ENCODE data around the gene FAHD1.

FAHD1 gene

DNA sequence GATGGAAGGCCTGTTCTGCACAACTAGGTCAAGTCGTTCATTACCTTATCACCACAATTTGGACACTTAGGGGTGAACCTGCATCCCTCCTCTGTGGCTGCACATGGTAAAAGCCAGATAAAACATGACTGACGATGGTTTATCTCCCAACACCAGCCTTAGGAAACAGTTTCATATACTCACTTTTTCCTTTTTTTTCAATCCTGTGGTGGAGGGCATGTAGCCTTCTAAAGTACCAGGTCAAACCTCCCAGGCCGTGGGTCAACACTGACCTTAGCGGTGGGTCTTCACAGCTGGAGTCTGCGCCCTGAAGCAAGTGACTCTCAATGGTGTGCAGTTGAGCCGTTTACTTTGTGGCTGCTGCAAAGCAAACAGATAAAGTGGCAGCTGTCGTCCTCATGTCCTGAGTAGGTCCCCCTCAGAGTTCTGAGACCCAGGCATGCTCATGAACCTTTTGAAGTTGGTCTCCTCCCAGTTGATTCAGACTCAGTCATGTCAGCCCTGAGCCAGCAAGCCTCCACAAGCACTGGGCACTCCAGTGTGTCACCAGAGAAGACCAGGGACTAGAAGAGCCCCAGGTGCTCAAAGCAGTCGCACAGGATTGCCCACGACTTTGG is 5.9 kb downstream of the FAHD1 start:
- no peaks in the 10 kb centered on the region for H3K9me3 ChIP-seq (ENCODE audit: insufficient read depth, low read length, severe bottlenecking)
- peaks cover 12% of the 10 kb centered on the region; the same call in 1 of the 2 replicates for H3K36me3 ChIP-seq (ENCODE audit: insufficient read depth, low read length)
- H3K79me2 ChIP-seq (ENCODE audit: insufficient read depth, low read length), result peaks cover 13% of the 10 kb centered on the region
- H2AFZ ChIP-seq (ENCODE audit: low read depth, low read length), result no peak overlapping the region
- no peak overlapping the region for H3K9ac ChIP-seq (ENCODE audit: low read depth, low read length)
- H3K4me2 ChIP-seq (ENCODE audit: insufficient read depth, low read length), result no peak overlapping the region
- no peaks in the 10 kb centered on the region for H3K27me3 ChIP-seq (ENCODE audit: insufficient read depth, low read length, poor library complexity)
- peaks cover 2% of the 10 kb centered on the region; the same call in 1 of the 2 replicates for H4K20me1 ChIP-seq (ENCODE audit: insufficient read depth, low read length)
- DNase-seq (no peak), ATAC-seq (ENCODE audit: insufficient read depth, low read depth) (no peak)
- H3K4me3 ChIP-seq (ENCODE audit: low read depth in 1 of 2, low read length in 2 of 2), result no peak overlapping the region
- H3K27ac ChIP-seq (ENCODE audit: low read length), result no peak overlapping the region
- peaks cover 21% of the 10 kb centered on the region for H3K4me1 ChIP-seq (ENCODE audit: insufficient read depth, low read length)
- TF ChIP-seq EZH2 (IDR thresholded peaks at IDR 0.05; ENCODE audit: borderline replicate concordance, low read depth, low read length, severe bottlenecking), result no peak
- TF ChIP-seq, protein P1, sequence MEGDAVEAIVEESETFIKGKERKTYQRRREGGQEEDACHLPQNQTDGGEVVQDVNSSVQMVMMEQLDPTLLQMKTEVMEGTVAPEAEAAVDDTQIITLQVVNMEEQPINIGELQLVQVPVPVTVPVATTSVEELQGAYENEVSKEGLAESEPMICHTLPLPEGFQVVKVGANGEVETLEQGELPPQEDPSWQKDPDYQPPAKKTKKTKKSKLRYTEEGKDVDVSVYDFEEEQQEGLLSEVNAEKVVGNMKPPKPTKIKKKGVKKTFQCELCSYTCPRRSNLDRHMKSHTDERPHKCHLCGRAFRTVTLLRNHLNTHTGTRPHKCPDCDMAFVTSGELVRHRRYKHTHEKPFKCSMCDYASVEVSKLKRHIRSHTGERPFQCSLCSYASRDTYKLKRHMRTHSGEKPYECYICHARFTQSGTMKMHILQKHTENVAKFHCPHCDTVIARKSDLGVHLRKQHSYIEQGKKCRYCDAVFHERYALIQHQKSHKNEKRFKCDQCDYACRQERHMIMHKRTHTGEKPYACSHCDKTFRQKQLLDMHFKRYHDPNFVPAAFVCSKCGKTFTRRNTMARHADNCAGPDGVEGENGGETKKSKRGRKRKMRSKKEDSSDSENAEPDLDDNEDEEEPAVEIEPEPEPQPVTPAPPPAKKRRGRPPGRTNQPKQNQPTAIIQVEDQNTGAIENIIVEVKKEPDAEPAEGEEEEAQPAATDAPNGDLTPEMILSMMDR (IDR thresholded peaks at IDR 0.05; ENCODE audit: borderline replicate concordance, extremely low read depth, low read length, poor library complexity, severe bottlenecking), result no peak

DNA sequence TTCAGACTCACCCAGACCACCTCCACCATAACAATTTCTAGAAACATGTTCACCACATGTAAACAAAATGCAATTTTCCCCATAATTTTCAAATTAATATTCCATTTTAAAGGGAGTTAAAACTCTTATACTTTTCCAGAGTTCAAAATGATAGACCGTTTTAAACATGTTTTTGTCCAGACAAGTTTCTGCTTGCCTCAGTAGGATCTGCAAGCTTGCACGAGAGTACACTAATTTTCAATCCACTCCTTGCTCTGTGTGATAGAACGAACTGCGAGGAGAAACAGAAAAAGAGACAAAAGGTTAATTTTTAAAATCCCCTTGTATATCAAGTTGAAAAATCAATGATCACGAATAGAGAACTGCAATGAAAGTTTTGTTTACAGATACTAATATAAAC is 7.1 kb downstream of the FAHD1 start:
- Histone ChIP-seq H3K27ac (ENCODE audit: low read length) (no peak overlapping the region), H3K4me1 (ENCODE audit: insufficient read depth, low read length) (peaks cover 10% of the 10 kb centered on the region), H3K9ac (ENCODE audit: low read depth, low read length) (no peak overlapping the region), H3K4me2 (ENCODE audit: insufficient read depth, low read length) (no peak overlapping the region), H3K4me3 (ENCODE audit: low read depth in 1 of 2, low read length in 2 of 2) (no peak overlapping the region), H3K36me3 (ENCODE audit: insufficient read depth, low read length) (peaks cover 11% of the 10 kb centered on the region; the same call in 1 of the 2 replicates), H4K20me1 (ENCODE audit: insufficient read depth, low read length) (peaks cover 2% of the 10 kb centered on the region; the same call in 1 of the 2 replicates), H3K27me3 (ENCODE audit: insufficient read depth, low read length, poor library complexity) (no peaks in the 10 kb centered on the region), H3K9me3 (ENCODE audit: insufficient read depth, low read length, severe bottlenecking) (no peaks in the 10 kb centered on the region), H3K79me2 (ENCODE audit: insufficient read depth, low read length) (peaks cover 3% of the 10 kb centered on the region; the same call in 1 of the 2 replicates), H2AFZ (ENCODE audit: low read depth, low read length) (no peak overlapping the region)
- no peak for DNase-seq
- TF ChIP-seq EZH2 (IDR thresholded peaks at IDR 0.05; ENCODE audit: borderline replicate concordance, low read depth, low read length, severe bottlenecking), result no peak
- TF ChIP-seq, protein P1 (IDR thresholded peaks at IDR 0.05; ENCODE audit: borderline replicate concordance, extremely low read depth, low read length, poor library complexity, severe bottlenecking), result no peak
- ATAC-seq (ENCODE audit: insufficient read depth, low read depth), result no peak

DNA sequence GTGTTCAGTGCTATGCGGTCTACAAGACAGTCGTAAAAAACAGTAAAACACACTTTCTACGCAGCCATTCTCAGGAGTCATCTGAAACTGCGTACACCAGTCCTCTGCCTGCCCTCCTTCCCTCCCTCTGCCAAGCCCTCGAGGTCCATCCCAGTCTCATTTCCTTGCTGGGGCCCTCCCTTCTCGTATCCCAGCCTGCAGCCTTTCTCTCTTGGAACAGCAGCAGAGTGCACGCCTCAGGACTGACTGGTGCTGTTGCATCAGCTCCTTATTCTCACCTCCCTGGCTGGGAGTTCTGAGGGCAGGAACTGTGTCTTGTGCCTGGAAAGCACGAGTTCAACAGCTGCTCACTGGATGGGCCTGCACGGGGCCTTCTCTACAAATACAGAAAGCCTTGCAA is 12.5 kb downstream of the FAHD1 start:
- no peaks in the 10 kb centered on the region for H3K79me2 ChIP-seq (ENCODE audit: insufficient read depth, low read length)
- no peak overlapping the region for H3K4me3 ChIP-seq (ENCODE audit: low read depth in 1 of 2, low read length in 2 of 2)
- no peak overlapping the region for H3K4me2 ChIP-seq (ENCODE audit: insufficient read depth, low read length)
- no peak overlapping the region for H3K9ac ChIP-seq (ENCODE audit: low read depth, low read length)
- no peaks in the 10 kb centered on the region for H3K27me3 ChIP-seq (ENCODE audit: insufficient read depth, low read length, poor library complexity)
- DNase-seq (no peak), ATAC-seq (ENCODE audit: insufficient read depth, low read depth) (no peak)
- H3K4me1 ChIP-seq (ENCODE audit: insufficient read depth, low read length), result no peaks in the 10 kb centered on the region
- H3K36me3 ChIP-seq (ENCODE audit: insufficient read depth, low read length), result no peaks in the 10 kb centered on the region
- TF ChIP-seq, protein P1 (IDR thresholded peaks at IDR 0.05; ENCODE audit: borderline replicate concordance, extremely low read depth, low read length, poor library complexity, severe bottlenecking), result no peak
- TF ChIP-seq EZH2 (IDR thresholded peaks at IDR 0.05; ENCODE audit: borderline replicate concordance, low read depth, low read length, severe bottlenecking), result no peak
- H3K27ac ChIP-seq (ENCODE audit: low read length), result no peak overlapping the region
- H2AFZ ChIP-seq (ENCODE audit: low read depth, low read length), result no peak overlapping the region
- H3K9me3 ChIP-seq (ENCODE audit: insufficient read depth, low read length, severe bottlenecking), result no peaks in the 10 kb centered on the region
- no peaks in the 10 kb centered on the region for H4K20me1 ChIP-seq (ENCODE audit: insufficient read depth, low read length)

Data from DND-41 (cell line).